Measurements from ENCODE around the gene SMAD7.

Gene SMAD7

DNA sequence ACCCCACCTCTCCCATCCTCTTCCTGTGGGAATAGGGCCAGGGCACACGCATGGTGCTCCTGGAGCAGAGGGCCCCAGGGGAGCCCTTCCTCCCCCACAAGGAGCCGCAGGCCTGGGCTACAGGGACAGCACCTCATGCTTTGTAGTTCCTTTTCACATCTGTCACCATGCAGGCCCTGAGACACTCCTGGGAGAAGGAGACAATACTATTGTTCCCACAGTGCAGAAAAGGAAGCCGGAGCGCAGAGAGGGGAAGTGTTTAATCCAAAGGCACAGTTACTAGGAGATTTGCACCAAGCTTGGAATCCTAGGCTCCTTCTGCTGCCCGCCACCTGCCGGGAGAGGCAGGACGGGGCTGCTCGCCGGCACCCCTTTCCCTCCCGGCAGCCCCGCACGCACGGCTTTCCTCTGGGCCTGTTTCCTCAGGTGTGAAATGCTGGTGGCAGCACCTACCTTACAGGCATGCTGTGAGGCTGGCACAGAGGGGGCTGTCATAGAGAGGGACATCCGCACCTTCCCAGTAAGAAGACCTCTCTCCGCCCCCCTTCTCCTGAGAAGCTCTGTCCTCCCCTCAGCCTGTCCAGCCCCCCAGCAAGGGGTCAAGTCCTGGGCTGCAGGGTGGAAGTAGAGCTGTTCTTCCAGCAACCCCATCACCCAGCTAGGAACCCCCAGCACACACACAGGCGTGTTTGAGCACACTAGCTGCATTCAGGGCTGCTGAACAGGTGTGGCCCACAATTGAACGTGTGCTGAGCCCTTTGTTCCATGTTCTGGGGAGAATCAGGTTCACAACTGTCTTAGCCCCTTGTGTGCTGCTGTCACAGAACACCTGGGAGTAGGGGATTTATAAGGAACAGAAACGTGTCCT is 62.6 kb downstream of the SMAD7 start:
- intact Hi-C loops (cut with DNase I) = no loop called here
- DNase-seq = peak in 2 of 10 donors; percentile 51 to 61

DNA sequence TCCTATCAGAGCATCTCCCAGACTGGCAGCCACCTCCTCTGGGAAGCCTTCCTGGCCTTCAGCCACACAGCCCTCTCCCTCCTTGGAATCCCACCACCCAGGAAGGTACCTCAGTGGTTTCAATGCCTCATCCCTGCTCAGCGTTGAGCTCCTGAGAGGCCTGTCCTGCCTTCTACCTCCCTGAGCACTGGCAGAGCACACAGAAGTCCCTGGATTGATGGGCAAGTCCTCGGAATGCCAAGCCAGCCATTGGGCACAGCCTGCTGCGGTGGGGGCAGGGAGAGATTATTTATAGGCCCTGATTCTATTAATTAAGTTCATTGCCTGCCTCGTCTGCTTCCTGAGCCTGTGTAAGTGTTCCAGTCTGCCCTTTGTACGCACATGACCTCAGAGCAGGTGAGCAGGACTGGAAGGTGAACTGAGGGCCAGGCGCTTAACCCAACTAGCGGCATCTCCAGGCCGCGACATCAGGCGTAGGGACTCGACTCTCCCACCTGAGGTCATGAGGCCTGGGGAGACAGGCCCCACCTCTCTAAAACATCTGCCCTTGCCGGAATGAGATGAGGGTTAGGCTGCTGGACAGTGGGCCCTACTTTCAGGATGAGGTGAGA is 63.4 kb downstream of the SMAD7 start:
- intact Hi-C loops (cut with DNase I) = no loop called here
- peak in 2 of 10 donors; percentile 55 for DNase-seq

DNA sequence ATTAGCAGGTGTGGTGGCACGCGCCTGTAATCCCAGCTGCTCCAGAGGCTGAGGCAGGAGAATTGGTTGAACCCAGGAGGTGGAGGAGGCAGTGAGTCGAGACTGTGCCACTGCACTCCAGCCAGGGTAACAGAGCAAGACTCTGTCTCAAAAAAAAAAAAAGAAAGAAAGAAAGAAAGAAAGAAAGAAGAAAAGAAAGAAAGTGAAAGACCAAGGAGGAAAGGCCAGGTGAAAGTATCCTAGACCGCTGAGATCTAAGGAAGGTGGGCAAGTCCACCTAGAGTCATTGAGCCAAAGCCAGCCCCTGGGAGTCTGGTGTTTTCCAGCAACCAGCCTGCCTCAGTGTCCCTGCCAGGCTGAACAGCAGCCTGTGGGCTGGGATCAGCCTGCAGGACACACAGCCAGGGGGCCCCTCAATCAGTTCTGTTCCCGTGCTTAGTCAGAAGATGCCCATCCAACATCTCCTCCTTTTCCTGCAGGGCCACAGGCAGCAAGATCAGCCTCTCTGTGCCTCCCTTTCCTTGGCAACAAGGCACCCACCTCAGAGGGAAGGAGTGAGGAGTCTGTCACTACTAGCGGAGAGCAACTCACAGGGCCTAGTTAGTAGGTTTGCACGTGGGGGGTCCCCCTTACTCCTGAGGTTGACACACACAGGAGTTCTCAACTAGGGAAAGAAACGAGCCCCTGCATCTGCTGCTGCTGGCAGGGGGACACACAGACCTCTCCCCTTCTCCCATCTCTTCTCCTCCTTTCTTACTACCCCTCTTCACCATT is 64.1 kb downstream of the SMAD7 start:
- intact Hi-C loops (cut with DNase I) = no loop called here
- peak in 2 of 10 donors; percentile 24 to 28 for DNase-seq

DNA sequence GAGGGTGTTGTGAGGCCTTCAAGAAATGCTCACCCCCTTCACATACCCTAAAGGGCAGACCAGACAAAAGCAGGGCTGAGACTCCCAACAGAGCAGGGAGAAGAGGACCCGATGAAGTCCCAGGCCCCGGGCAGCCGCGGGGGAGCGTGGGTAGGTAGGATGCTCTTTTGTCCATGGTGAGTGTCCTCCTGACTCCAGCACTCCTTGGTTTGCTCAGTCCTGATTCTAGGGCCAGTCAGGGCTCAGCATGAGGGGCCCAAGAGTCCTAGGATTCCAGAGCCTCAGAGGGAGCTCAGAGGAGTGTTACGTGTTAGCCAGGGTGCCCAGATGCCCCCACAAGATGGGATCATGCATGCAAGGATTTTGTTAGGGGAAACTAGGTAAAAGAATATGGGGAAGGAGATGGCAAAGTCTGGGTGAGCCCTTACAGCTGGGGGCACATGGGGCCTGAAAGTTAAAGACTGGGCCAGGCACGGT is 64.8 kb downstream of the SMAD7 start:
- peak in 1 of 10 donors; percentile 34 for DNase-seq
- intact Hi-C loops (cut with DNase I) = no loop called here

DNA sequence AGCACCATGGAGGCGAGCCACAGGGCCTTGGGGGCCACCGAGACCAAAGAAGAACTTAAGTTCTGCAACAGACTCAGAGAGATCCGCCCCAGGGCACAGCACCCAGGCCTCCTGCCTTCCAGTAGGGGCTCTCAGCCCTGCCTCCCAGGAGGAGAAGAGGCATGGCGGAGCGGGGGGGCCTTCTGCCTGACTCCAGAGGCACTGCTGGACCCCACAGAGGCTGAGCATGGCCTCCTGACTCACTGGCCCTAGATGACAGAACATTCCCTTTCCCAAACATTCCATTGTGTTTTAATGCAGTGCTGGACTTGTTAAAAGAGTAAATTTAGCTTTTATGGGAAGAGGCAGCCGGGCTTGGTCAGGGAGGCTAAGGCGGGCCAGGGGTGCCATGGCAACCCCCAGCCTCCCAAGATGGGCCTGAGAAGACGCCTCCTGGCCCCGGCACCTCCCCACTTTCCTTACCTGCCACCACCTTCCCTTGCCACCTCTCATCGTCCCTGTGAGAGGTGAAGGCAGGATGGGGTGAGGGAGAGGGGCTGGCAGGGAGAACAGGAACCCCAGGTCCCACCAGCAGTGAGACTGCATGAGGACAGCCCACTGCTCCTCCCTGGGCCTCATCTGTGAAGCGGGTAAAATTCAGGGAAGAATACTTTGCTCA is 65.4 kb downstream of the SMAD7 start:
- intact Hi-C loops (cut with DNase I) = no loop called here

DNA sequence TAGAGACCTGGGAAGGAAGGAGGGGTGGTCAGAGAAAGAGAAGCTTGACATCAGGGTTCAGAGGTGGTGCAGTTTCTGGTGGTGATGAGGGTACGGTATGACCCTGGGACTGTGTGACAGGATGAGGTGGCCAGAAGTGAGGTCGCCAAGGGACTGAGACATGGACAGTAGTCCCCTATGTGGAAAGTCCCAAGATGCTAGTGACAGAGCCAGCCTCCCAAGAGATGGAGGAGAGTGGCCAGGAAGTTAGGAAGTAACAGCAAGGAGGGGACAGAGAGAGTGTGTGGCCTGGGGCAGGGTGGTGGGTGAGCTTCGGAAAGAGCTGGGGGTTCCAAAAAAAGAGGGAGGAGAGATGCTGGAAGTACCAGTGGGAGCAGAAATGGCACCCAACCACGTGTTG is 66.0 kb downstream of the SMAD7 start:
- DNase-seq = peak in 3 of 10 donors; percentile 1 to 43 (median 27)
- intact Hi-C loops (cut with DNase I) = no loop called here

More for the DNA sequence above, 65.4 kb downstream of the SMAD7 start:
- DNase-seq = peak in 2 of 10 donors; percentile 52 to 76

DNA sequence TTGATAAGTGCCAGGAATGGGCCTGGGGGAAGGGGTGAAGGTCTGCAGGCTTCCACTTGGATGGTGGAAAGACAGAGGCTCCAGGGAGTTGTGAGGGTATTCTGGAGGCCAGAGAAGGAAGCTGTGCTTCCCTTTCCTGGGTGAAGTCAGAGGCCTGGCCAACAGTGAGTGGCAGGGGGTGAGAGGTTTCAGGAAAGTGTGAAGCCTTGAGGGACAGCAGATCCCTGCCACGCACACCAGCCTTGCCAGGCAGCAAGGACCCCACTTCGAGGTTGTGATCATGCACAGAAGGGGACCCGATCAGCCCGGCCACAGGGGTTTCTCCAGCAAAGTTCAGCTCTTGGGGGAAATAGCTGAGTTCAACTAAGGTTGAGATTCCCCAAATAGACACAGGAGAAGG is 66.5 kb downstream of the SMAD7 start:
- intact Hi-C loops (cut with DNase I) = no loop called here
- peak in 3 of 10 donors; percentile 1 to 57 (median 31) for DNase-seq

DNA sequence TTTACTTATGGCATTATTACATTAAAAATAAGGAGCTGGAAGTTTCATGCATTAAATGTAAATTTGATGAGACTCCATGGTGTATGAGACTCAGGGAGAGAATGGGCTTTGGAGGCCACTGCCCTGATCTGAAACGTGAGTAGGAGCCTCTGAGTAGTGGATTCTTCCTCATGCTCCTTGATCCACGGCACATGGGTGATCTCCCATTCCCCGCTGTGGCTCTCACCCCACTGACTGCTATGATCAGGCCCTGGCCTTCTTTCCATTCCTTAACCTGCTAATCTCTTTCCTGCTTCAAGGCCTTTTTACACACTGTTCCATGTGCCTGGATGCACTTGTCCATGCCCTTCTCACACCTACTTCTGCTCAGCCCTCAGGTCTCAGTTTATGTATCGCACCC is 68.4 kb downstream of the SMAD7 start:
- intact Hi-C loops (cut with DNase I) = no loop called here
- DNase-seq = peak in 2 of 10 donors; percentile 6 to 28

DNA sequence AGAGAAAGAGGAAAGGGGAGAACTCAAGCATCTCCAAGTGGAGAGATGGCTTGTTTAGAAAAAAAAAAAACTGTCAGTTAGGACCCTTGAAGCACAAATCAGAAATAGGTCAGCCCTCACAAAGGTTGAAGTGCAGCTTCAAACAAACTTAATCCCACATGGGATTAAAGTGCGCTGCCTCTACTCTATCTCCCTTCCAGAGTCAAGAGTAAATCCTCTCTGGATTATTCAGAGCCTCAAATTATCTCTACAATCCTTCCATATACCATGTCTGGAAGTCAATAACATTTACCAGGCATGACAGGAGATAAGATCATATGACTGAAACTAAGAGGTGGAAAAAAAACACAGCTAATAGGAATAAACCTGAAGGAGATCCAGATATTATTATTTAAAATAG is 69.8 kb downstream of the SMAD7 start:
- no peak for DNase-seq
- intact Hi-C loops (cut with DNase I) = no loop called here

DNA sequence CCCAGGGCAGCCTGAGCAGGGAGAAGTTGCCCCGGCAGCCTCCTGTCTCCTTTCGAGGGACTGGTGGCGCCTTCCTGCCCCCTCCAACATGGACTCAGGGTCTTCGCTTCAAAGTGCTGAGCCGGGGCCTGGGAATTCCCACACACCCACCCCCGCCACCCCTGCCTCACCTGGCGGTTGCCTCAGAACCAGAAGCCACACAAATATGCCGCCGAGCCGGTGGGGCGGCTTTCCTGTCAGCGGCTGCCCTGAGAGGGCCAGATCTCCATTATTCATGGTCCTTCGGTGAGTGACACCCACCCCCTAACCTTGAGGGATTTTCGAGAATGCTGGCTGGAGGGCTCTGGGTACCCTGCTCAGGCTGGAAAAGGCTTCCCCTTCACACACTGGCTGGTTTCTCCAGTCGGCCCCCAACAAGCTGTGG is 71.7 kb downstream of the SMAD7 start:
- peak in 4 of 10 donors; percentile 6 to 67 (median 38) for DNase-seq
- intact Hi-C loops (cut with DNase I) = no loop called here

DNA sequence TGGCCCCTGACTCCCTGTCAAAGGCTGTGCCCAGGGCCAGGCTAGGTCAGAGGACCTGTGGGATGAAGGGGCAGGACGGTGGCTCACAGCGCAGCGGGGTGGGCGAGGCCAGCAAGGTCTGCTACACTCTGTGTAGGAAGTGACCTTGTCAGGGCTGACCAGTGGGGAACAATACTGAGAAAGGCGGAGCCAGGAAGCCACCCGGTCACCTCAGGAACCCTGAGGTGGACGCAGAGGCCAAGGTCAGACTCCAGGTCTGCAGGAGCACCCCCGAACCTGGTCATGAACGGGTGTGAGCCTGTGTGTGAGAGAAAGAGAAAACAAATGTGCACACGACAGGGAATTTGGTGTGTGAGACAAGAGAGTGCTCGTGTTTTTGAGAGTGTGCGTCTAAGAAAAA is 72.3 kb downstream of the SMAD7 start:
- intact Hi-C loops (cut with DNase I) = no loop called here
- peak in 3 of 10 donors; percentile 24 to 58 (median 41) for DNase-seq

DNA sequence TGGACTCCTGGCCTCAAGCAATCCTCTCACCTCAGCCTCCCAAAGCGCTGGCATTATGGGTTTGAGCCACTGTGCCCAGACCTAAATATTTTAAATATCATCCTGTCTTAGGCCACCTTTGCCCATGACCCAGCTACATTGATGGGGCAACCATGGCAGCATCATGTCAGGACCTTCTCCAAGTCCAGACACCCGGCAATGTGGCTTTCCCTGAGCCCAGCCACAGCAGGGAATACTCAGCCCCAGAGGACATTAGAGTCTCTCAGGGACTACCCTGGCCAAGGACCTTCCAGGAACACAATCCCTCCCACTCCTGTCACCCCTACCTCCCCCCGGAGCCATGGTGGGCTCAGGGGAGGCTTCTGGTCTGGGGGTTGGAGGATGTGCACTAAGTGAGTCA is 72.8 kb downstream of the SMAD7 start:
- DNase-seq = peak in 2 of 10 donors; percentile 51 to 71
- intact Hi-C loops (cut with DNase I) = no loop called here

DNA sequence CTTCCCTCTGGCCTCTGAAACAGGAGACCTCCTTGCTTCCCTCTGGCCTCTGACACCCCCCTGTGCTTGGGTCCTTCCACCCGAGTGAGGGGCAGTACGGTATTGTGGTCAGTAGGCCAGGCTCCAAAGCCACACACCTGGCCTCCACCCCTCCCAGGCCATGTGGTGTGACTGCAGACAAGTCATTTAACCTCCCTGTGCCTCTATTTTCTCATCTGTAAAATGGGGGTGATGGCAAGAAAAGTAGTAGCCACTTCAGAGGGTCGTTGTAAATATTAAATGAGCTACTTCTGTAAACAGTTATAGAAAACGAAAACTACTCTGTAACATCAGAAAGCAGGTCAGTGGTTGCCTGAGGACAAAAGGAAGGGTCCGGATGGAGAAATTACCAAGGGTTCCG is 74.2 kb downstream of the SMAD7 start:
- peak in 2 of 10 donors; percentile 24 to 42 for DNase-seq
- intact Hi-C loops (cut with DNase I) = no loop called here

DNA sequence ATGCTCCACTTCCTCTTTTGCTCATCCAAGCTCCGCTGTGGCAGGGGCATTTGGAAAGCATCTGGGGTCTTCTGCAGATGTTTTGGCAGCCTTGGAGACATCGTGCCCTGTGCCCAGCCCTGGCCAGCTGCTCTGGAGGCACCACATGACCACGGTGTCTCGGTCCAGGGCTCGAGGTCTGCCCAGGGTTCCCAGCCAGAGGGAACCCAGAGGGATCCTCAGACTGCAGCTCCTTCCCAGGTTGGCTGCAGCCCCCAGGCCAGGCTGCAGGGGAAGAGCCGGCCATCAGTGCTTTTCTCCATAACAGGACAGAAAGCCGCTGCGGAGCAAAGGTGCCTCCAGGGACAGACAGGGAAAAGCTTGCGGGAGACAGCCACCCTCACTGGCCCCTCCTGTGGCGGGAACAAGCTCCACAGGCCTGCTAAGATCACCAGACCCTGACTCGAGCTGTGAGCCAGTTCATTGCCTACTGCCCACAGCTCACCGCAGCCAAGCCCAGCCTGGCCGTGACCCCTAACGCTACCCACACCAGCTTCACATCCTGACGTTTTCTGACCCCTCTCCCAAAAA is 74.7 kb downstream of the SMAD7 start:
- intact Hi-C loops (cut with DNase I) = no loop called here

DNA sequence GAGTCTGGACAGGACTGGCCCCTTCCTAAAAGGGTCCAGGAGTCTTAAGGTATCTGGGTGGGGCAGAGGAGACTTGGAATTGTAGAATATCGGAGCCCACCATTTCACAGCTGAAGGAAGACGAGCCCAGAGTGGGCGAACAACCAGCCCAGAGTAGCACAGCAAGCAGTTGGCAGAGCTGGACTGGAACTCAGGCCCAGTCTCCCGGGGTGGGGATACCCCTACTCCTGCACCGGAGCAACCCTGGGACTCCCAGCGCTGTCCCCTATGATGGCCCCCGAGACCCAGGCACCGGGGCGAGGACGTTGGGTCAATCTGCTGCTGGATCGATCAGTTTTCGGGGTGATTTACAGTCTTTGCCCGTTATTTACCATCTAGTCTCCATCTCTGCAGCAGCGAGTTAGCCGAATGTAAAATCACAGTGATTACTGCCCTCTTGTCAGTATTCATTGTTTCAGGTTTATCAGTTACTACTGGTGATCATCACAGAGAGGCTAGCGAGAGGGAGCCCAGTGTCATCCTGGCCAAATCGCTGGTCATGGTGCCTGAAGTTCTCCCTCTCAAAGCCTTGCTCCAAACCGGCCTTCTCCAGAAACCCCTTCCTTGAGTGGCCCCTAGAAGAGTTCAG is 75.3 kb downstream of the SMAD7 start:
- intact Hi-C loops (cut with DNase I) = no loop called here
- DNase-seq = peak in 3 of 10 donors; percentile 46 to 54 (median 52)

More for the DNA sequence above, 74.7 kb downstream of the SMAD7 start:
- peak in 3 of 10 donors; percentile 39 to 69 (median 63) for DNase-seq

DNA sequence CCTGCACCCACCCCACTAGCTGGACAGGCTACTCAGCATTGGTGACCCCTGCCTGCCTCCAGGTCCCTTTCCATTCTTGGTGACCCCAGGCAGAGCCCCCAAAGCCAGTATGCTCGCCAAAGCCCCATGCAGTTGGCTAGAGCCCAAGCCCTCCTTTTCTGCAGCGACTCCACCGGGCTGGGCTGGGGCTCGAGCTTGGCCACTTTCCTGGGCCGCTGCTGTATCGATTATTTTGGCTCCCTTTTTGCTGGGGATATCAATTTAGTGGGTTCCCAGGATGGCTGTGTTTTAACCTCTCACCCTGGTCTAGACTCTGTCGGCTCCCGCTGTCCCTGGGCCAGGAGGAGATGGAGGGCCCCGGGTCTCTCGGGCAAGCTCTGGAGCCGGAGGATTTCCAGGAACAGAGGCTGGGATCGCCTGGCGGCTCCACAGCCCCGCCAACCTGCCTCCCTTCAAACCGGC is 76.0 kb downstream of the SMAD7 start:
- DNase-seq = peak in 3 of 10 donors; percentile 19 to 63 (median 51)
- intact Hi-C loops (cut with DNase I) = no loop called here

DNA sequence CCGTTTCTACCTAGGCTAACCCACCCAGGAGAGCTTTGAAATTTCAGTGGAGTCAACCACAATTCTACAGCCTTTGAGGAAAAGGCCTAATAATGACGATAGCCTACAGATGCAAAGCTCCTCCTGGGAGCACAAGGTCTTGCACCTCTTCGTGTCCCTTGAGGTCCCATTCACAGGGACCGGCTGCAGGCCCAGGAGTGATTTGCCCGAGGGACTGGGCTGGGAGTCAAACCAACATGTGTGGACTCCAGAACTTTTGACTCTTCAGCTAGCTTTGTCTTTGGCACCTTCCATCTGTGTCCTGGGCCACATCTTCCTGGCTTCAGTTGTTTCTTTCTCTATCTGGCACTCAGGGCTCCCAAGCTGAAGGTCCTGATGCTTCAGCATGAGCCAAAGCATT is 76.5 kb downstream of the SMAD7 start:
- peak in 3 of 10 donors; percentile 27 to 50 (median 31) for DNase-seq
- intact Hi-C loops (cut with DNase I) = no loop called here

DNA sequence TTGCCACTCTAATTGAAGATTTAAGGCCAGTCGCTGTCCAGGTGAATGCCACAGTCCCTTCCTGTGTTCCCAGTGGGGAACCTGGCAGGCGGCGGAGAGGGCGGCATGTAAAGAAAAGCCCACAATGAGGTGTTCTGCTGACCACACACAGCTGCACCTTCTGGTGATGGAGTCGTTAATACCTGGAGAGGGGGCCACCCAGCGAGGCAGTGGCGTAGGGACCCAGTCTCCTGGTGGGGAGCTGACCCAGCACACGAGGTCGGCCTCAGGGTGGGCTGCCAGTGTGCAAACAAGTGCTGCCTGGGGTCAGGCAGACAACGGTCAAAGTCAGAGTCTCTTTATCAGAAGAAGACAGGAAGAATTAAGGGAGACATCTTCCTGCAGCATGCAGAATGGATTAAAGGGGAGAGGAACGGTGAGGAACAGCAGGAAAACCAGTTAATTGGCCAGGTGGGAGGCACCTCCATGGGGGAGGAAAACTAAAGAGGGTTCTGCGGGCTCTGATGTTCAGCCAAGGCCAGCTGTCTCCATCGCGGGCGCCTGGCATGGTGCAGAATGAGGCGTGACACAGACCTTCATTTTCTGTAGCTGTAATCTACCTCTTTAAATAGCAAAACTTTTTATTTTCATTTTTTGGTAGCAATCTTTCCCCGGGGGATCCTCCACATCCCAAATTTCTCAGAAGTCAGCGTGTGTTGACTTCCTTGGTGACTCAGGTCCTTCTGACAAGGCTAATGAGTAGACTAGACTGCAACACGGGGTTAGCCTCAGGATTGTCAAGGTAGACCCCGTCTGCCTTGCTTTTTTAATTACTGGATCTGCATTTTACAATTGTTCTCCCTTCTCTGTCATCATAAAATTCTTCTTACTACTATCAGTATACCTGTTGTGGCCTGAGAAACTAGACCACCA is 78.3 kb downstream of the SMAD7 start:
- intact Hi-C loops (cut with DNase I) = no loop called here

More for the DNA sequence above, 78.3 kb downstream of the SMAD7 start:
- DNase-seq = peak in 2 of 10 donors; percentile 50 to 64
